Esophagus squamous epithelium (tissue), 4 donors: Measurements from ENCODE around the gene DSCAML1.

ENCODE experiments used
- POLR2A ChIP-seq, 4 donors: fragments of 450-650 bp; IDR thresholded peaks; one replicate each; pipeline ENCODE4 v1.6.1; 2017; ENCODE audit warnings: antibody characterized with exemption in 4 of 4, mild to moderate bottlenecking in 4 of 4, moderate library complexity in 3 of 4
- TF ChIP-seq, protein P1 (sequence below), 6 experiments: fragments of 450-650 bp in 4 of 6; fragments of 200-600 bp in 2 of 6; sonication (generic) in 2 of 6; IDR thresholded peaks; one replicate each; pipeline ENCODE4 v1.5.1; 2016 to 2019; ENCODE audit warnings: antibody characterized with exemption in 6 of 6, mild to moderate bottlenecking in 4 of 6, moderate library complexity in 4 of 6

DNA sequence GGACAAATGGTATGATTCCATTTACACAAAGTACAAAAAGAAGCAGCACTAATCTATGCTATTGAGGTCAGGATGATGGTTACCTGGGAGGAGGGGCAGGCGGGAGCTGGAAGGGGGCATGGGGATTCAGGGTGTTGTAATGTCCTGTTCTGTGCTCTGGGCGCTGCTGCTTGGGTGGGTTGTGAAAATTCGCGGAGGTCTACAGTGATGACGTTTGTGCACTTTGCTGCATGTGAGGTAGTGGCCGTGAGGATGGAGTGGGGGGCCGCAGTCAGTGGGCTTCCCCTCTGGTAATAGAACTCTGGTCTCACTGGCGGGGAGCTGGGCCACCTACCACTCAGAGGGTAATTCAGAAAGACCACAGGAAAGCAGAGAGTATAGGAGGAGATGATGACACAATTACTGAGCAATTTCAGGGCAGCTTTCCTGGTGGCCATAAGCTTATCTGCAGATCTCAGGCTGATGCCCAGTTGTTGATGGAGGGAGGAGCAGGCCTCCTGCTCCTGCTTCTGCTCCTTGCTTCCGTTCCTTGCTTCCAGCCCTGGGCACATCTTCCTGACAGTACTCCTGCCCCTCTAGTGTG lies 347.8 kb downstream of the DSCAML1 start:
- TF ChIP-seq, protein P1, sequence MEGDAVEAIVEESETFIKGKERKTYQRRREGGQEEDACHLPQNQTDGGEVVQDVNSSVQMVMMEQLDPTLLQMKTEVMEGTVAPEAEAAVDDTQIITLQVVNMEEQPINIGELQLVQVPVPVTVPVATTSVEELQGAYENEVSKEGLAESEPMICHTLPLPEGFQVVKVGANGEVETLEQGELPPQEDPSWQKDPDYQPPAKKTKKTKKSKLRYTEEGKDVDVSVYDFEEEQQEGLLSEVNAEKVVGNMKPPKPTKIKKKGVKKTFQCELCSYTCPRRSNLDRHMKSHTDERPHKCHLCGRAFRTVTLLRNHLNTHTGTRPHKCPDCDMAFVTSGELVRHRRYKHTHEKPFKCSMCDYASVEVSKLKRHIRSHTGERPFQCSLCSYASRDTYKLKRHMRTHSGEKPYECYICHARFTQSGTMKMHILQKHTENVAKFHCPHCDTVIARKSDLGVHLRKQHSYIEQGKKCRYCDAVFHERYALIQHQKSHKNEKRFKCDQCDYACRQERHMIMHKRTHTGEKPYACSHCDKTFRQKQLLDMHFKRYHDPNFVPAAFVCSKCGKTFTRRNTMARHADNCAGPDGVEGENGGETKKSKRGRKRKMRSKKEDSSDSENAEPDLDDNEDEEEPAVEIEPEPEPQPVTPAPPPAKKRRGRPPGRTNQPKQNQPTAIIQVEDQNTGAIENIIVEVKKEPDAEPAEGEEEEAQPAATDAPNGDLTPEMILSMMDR (IDR thresholded peaks at IDR 0.05): no peak
- no peak for TF ChIP-seq POLR2A (IDR thresholded peaks at IDR 0.05)
